Stimulated activated CD4-positive, alpha-beta T cell treated with anti-CD3 and anti-CD28 coated beads, TNF-alpha, amount 100 ng/mL, for 48 hours (primary cell): ENCODE measurements around the gene MT1F.

Experiments used
- DNase-seq, 3 donors: peaks; one replicate each; pipeline ENCODE4 v3.0.0-alpha.2; 2020; ENCODE audit warnings: low read depth in 3 of 3

The MT1F gene

DNA sequence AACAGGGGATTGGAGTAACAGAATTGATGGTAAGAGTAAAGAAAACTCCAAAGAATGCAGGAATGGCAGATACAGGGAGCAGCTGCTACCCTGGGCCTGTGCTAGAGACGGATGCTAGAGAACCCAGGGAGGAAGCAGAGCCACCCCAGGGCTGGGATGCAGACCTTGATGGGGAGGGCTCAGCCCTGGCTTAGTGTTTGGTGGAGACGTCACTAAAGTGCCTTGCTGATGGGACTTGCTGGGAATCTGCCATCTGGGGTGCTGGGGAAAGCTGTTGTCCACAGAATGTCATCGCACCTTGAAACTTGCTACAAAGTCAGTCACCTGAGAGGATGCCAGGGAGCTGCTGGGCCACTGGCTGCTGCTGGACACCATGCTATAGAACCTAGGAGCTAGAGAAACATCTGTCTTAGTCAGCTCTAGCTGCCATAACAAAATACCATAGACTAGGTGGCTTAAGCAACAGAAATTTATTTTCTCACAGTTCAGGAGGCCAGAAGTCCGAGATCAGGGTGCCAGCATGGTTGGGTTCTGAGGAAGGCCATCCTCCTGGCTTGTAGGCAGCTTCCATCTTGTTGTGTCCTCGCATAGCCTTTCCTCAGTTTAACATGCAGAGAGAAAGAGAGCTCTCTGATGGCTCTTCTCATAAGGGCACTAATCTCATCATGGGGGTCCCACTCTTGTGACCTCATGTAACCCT is 39.8 kb downstream of the MT1F start:
- no peak for DNase-seq

DNA sequence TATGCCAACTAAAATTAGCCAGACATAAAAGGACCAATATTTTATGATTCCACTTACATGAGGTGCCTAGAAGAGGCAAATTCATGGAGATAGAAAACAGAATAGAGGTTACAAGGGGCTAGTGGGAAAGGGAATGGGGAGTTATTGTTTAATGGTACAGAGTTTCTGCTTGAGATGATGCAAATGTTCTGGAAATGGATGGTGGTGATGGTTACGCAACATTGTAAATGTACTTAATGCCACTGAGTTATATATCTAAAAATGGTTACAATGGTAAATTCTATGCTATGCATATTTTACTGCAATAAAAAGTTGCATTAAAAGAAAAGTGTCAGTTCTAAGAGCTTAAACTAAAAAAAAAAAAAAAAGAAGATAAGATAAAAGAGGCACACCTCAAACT is 42.4 kb downstream of the MT1F start:
- no peak for DNase-seq

DNA sequence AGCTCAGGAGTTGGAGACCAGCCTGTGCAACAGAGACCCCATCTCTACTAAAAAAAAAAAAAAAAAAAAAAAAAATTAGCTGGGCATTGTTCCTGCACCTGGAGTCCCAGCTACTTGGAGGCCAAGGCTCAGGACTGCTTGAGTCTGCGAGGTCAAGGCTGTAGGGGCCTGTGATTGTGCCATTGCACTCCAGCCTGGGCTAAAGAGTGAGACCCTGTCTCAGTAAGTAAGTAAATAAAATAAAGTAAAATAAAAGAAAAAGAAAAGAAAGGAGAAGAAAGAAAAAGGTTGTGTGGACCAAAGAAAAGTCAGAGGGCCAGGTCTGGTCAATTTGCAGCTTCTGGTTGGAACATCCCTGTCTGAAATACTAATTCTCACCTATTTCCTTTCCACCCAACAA is 42.9 kb downstream of the MT1F start:
- no peak for DNase-seq

DNA sequence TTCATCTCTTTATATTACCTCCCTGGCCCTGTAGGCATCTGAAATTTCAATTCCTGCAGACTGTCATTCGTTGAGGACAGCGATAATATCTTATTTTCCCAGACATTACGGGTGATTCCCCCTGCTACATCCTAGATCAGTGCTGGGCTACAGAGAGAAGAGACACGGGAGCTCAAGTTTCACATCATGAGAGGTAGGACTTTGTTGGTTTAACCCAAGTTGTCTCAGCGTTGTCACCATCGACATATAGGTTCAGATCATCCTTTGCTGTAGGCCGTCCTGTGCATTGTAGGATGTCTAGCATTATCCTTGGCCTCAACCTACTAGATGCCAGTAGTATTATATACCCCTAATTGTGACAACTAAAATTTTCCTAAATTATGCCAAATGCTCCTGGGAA is 43.8 kb downstream of the MT1F start:
- no peak for DNase-seq

DNA sequence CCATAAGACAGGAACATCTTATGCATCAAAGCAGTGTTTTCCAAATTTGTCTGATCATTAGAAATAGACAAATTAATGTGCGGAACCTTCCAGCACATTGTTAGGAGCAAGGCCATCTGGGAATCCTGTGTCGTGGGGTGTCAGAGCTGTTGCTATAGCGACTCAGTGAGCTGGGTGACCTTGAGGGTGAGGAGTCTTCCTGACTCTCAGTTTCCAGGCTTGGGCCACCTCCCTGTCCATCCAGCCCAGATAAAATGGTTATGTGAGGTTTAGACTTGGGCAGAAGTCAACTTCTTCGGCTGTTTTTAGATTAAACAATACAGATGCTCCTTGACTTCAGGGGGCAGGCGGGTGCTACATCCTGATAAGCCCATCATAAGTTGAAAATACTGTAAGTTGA is 45.1 kb downstream of the MT1F start:
- DNase-seq: no peak
